Mucosa of rectum (tissue), 2 donors: ENCODE measurements around the gene ATXN1.

ENCODE experiments used
- H3K27ac ChIP-seq, 2 donors: one replicate each; pipeline ENCODE4 v1.7.0; 2013; ENCODE audit warnings: inconsistent platforms in 2 of 2, low read depth in 2 of 2, low read length in 2 of 2
- H3K27me3 ChIP-seq, 2 donors: one replicate each; pipeline ENCODE4 v1.7.0; 2013; ENCODE audit warnings: low read length in 2 of 2; ENCODE audit not compliant: control insufficient read depth in 2 of 2, insufficient read depth in 2 of 2
- H3K36me3 ChIP-seq, 2 donors: one replicate each; pipeline ENCODE4 v1.7.0; 2013; ENCODE audit warnings: low read length in 2 of 2; ENCODE audit not compliant: control insufficient read depth in 2 of 2, insufficient read depth in 2 of 2
- H3K4me1 ChIP-seq, 2 donors: one replicate each; pipeline ENCODE4 v1.7.0; 2013; ENCODE audit warnings: low read length in 2 of 2, mild to moderate bottlenecking in 1 of 2; ENCODE audit not compliant: control insufficient read depth in 2 of 2, insufficient read depth in 2 of 2
- H3K4me3 ChIP-seq, 2 donors: one replicate each; pipeline ENCODE4 v1.7.0; 2013; ENCODE audit warnings: low read length in 2 of 2
- H3K9ac ChIP-seq, 2 donors: one replicate each; pipeline ENCODE4 v1.7.0; 2013; ENCODE audit warnings: low read length in 2 of 2, low read depth in 1 of 2, mild to moderate bottlenecking in 1 of 2
- H3K9me3 ChIP-seq, 2 donors: one replicate each; pipeline ENCODE4 v1.7.0; 2013; ENCODE audit warnings: low read length in 2 of 2; ENCODE audit not compliant: control insufficient read depth in 2 of 2
- donor health status: healthy.
- donor health status: Normal muscosa, but diverticular disease.

Gene ATXN1

GRCh38 chr6:16511040-16511660 is 250.1 kb downstream of the ATXN1 start:
- no peaks in the 10 kb centered on the region for H3K36me3 ChIP-seq
- H3K27me3 ChIP-seq: no peaks in the 10 kb centered on the region
- H3K9me3 ChIP-seq: no peaks in the 10 kb centered on the region
- H3K9ac ChIP-seq: no peak overlapping the region
- peaks cover 5 to 6% of the 10 kb centered on the region in 2 donors for H3K4me1 ChIP-seq
- no peak overlapping the region for H3K4me3 ChIP-seq
- peak overlapping the region; percentile 26 to 59 for H3K27ac ChIP-seq

GRCh38 chr6:16510245-16510644 is 251.0 kb downstream of the ATXN1 start:
- no peak overlapping the region for H3K27ac ChIP-seq

GRCh38 chr6:16508959-16509358 is 252.3 kb downstream of the ATXN1 start:
- H3K4me1 ChIP-seq: peaks cover 10 to 13% of the 10 kb centered on the region in 2 donors
- H3K36me3 ChIP-seq: no peaks in the 10 kb centered on the region
- H3K27ac ChIP-seq: peak overlapping the region in 1 of 2 donors; percentile 6

More at GRCh38 chr6:16510245-16510644, 251.0 kb downstream of the ATXN1 start:
- H3K4me3 ChIP-seq: no peak overlapping the region
- no peaks in the 10 kb centered on the region for H3K9me3 ChIP-seq
- peaks cover 10% of the 10 kb centered on the region in 2 donors for H3K4me1 ChIP-seq
- no peak overlapping the region for H3K9ac ChIP-seq
- no peaks in the 10 kb centered on the region for H3K36me3 ChIP-seq
- H3K27me3 ChIP-seq: no peaks in the 10 kb centered on the region

GRCh38 chr6:16505711-16506357 is 255.4 kb downstream of the ATXN1 start:
- H3K27ac ChIP-seq: peak overlapping the region in 1 of 2 donors; percentile 5
- H3K9ac ChIP-seq: no peak overlapping the region
- no peaks in the 10 kb centered on the region for H3K27me3 ChIP-seq
- H3K36me3 ChIP-seq: no peaks in the 10 kb centered on the region
- H3K4me1 ChIP-seq: peaks cover 5 to 7% of the 10 kb centered on the region in 2 donors
- no peaks in the 10 kb centered on the region for H3K9me3 ChIP-seq
- H3K4me3 ChIP-seq: no peak overlapping the region

More at GRCh38 chr6:16508959-16509358, 252.3 kb downstream of the ATXN1 start:
- H3K9me3 ChIP-seq: no peaks in the 10 kb centered on the region
- no peak overlapping the region for H3K4me3 ChIP-seq
- H3K27me3 ChIP-seq: no peaks in the 10 kb centered on the region
- H3K9ac ChIP-seq: no peak overlapping the region

GRCh38 chr6:16504609-16505008 is 256.7 kb downstream of the ATXN1 start:
- no peaks in the 10 kb centered on the region for H3K36me3 ChIP-seq
- no peaks in the 10 kb centered on the region for H3K9me3 ChIP-seq
- H3K27me3 ChIP-seq: no peaks in the 10 kb centered on the region
- H3K4me3 ChIP-seq: no peak overlapping the region
- H3K4me1 ChIP-seq: peaks cover 5 to 7% of the 10 kb centered on the region in 2 donors
- no peak overlapping the region for H3K9ac ChIP-seq
- H3K27ac ChIP-seq: no peak overlapping the region

- Histone ChIP-seq H3K9ac (no peak overlapping the region), H3K27ac (peak overlapping the region in 1 of 2 donors; percentile 22), H3K9me3 (peaks cover 0 to 3% of the 10 kb centered on the region in 2 donors), H3K36me3 (no peaks in the 10 kb centered on the region), H3K4me3 (no peak overlapping the region), H3K27me3 (no peaks in the 10 kb centered on the region), H3K4me1 (peaks cover 5 to 7% of the 10 kb centered on the region in 2 donors)
These were observed 257.3 kb downstream of the ATXN1 start for GRCh38 chr6:16503970-16504415.

- Histone ChIP-seq H3K36me3 (no peaks in the 10 kb centered on the region), H3K4me1 (peaks cover 5 to 7% of the 10 kb centered on the region in 2 donors), H3K9ac (no peak overlapping the region), H3K27me3 (no peaks in the 10 kb centered on the region), H3K4me3 (no peak overlapping the region), H3K27ac (no peak overlapping the region), H3K9me3 (peaks cover 0 to 3% of the 10 kb centered on the region in 2 donors)
These were observed 258.0 kb downstream of the ATXN1 start for GRCh38 chr6:16503241-16503775.

GRCh38 chr6:16498957-16499356 is 262.3 kb downstream of the ATXN1 start:
- Histone ChIP-seq H3K27ac (no peak overlapping the region), H3K9me3 (peaks cover 0 to 3% of the 10 kb centered on the region in 2 donors), H3K4me3 (no peak overlapping the region), H3K27me3 (no peaks in the 10 kb centered on the region), H3K9ac (no peak overlapping the region), H3K36me3 (no peaks in the 10 kb centered on the region), H3K4me1 (no peaks in the 10 kb centered on the region)

GRCh38 chr6:16498237-16498636 is 263.0 kb downstream of the ATXN1 start:
- Histone ChIP-seq H3K4me3 (no peak overlapping the region), H3K36me3 (no peaks in the 10 kb centered on the region), H3K9ac (no peak overlapping the region), H3K9me3 (peaks cover 0 to 3% of the 10 kb centered on the region in 2 donors), H3K4me1 (no peaks in the 10 kb centered on the region), H3K27ac (no peak overlapping the region), H3K27me3 (no peaks in the 10 kb centered on the region)
